ENCODE results near the gene CFAP69.

The CFAP69 gene

DNA sequence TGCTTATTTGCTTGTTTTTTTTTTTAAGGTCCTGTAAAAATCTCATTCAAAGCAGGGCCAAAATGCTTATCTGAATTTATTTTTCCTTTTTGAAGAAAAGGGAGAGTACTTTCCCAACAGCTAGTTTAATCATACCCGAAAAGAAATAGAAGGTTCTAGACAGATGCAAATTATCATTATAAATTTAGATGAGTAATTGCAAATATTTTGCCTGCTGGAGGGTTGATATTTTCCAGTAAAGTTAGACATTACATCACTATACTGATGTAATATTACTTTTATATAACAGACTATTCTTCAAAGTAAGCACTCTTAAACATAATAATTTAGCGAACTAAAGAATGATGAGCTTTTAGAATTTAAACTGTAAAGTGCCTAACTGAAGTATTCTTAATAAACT is 14.1 kb upstream of the CFAP69 start:
- Histone ChIP-seq H3K4me3 (ENCODE audit: insufficient read depth, low read depth, low read length) (no peak overlapping the region), H3K36me3 (ENCODE audit: control insufficient read depth, insufficient read depth, low read length) (no peaks in the 10 kb centered on the region), H3K4me1 (ENCODE audit: control insufficient read depth, insufficient read depth, low read length) (no peaks in the 10 kb centered on the region), H3K27me3 (ENCODE audit: control insufficient read depth, insufficient read depth, low read length, poor library complexity, severe bottlenecking) (no peaks in the 10 kb centered on the region), H3K27ac (ENCODE audit: insufficient read depth, low read depth, low read length, poor library complexity, severe bottlenecking) (no peak overlapping the region), H3K9me3 (ENCODE audit: control insufficient read depth, low read length) (no peaks in the 10 kb centered on the region)
- WGBS, 2 experiments: no CpG with 5 or more reads among the region's 2 CpGs

DNA sequence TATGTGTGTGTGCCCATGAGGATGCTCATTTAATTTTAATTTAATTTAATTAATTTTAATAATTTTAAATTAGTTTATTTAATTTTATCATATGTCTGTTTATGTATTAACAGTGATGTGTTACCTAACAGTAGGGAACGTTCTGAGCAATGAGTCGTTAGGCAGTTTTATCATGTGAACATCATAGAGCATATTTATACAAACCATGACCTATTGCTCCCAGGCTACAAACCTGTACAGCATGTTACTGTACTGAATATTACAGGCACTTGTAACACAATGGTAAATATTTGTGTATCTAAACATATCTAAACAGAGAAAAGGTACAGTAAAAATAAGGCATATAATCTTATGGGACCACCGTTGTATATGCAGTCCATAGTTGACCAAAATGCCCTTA is 13.7 kb upstream of the CFAP69 start:
- no peaks in the 10 kb centered on the region for H3K4me1 ChIP-seq (ENCODE audit: control insufficient read depth, insufficient read depth, low read length)
- WGBS, 2 experiments: 93% methylated on average over 3 of the region's 3 CpGs; no CpG with 5 or more reads in 1 of the 2 experiments
- no peaks in the 10 kb centered on the region for H3K27me3 ChIP-seq (ENCODE audit: control insufficient read depth, insufficient read depth, low read length, poor library complexity, severe bottlenecking)
- H3K9me3 ChIP-seq (ENCODE audit: control insufficient read depth, low read length): no peaks in the 10 kb centered on the region
- no peak overlapping the region for H3K27ac ChIP-seq (ENCODE audit: insufficient read depth, low read depth, low read length, poor library complexity, severe bottlenecking)
- no peaks in the 10 kb centered on the region for H3K36me3 ChIP-seq (ENCODE audit: control insufficient read depth, insufficient read depth, low read length)
- H3K4me3 ChIP-seq (ENCODE audit: insufficient read depth, low read depth, low read length): no peak overlapping the region

DNA sequence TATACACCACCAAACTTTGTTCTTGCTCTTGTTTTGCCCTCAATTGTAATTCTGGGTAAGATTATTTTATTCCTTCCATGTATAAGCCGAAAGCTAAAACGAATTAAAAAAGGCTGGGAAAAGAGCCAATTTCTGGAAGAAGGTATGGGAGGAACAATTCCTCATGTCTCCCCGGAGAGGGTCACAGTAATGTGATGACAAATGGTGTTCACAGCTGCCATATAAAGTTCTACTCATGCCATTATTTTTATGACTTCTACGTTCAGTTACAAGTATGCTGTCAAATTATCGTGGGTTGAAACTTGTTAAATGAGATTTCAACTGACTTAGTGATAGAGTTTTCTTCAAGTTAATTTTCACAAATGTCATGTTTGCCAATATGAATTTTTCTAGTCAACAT is 12.5 kb upstream of the CFAP69 start:
- Histone ChIP-seq H3K9me3 (ENCODE audit: control insufficient read depth, low read length) (no peaks in the 10 kb centered on the region), H3K36me3 (ENCODE audit: control insufficient read depth, insufficient read depth, low read length) (no peaks in the 10 kb centered on the region), H3K4me3 (ENCODE audit: insufficient read depth, low read depth, low read length) (no peak overlapping the region), H3K4me1 (ENCODE audit: control insufficient read depth, insufficient read depth, low read length) (peaks cover 3% of the 10 kb centered on the region), H3K27ac (ENCODE audit: insufficient read depth, low read depth, low read length, poor library complexity, severe bottlenecking) (no peak overlapping the region), H3K27me3 (ENCODE audit: control insufficient read depth, insufficient read depth, low read length, poor library complexity, severe bottlenecking) (no peaks in the 10 kb centered on the region)
- 95 to 97% methylated on average over 4 to 5 of the region's 5 CpGs for WGBS, 2 experiments

DNA sequence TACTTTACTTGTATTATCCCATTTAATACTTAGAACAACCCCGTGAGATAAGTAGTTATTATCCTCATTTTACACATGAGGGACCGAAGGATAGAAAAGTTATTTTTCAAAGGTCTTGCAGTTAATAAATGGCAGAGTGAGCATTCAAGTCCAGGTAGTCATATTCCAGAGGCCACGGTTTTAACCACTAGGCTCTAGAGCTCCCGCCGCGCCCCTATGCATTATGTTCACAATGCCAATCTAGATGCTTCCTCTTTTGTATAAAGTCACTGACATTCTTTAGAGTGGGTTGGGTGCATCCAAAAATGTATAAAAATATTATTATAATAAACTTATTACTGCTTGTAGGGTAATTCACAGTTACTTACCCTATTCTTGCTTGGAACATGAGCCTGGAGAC is 11.4 kb upstream of the CFAP69 start:
- WGBS, 2 experiments: 97 to 99% methylated on average over 2 to 6 of the region's 6 CpGs
- Histone ChIP-seq H3K4me1 (ENCODE audit: control insufficient read depth, insufficient read depth, low read length) (peaks cover 3% of the 10 kb centered on the region), H3K27me3 (ENCODE audit: control insufficient read depth, insufficient read depth, low read length, poor library complexity, severe bottlenecking) (no peaks in the 10 kb centered on the region)

DNA sequence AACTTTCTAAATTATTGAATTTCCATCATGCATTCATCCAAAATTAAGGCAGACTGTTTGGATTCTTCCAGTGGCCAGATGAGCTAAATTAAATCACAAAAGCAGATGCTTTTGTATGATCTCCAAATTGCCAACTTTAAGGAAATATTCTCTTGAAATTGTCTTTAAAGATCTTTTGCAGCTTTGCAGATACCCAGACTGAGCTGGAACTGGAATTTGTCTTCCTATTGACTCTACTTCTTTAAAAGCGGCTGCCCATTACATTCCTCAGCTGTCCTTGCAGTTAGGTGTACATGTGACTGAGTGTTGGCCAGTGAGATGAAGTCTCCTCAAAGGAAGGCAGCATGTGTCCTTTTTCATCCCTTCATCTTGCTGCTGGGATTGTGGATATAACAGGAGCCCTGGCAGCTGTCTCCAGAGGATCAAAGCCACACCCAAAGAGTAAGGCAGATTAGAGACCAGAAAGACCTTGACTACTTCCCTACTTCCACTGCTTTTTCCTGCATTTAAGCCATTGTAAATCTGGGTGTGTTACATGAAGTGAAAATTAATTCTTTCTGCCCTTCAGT is 8.2 kb upstream of the CFAP69 start:
- Histone ChIP-seq H3K27ac (ENCODE audit: insufficient read depth, low read depth, low read length, poor library complexity, severe bottlenecking) (no peak overlapping the region), H3K36me3 (ENCODE audit: control insufficient read depth, insufficient read depth, low read length) (no peaks in the 10 kb centered on the region), H3K4me1 (ENCODE audit: control insufficient read depth, insufficient read depth, low read length) (peaks cover 3% of the 10 kb centered on the region), H3K4me3 (ENCODE audit: insufficient read depth, low read depth, low read length) (no peak overlapping the region), H3K27me3 (ENCODE audit: control insufficient read depth, insufficient read depth, low read length, poor library complexity, severe bottlenecking) (no peaks in the 10 kb centered on the region), H3K9me3 (ENCODE audit: control insufficient read depth, low read length) (no peaks in the 10 kb centered on the region)
- WGBS, 2 experiments: 78% methylated on average over 1 of the region's 1 CpG

More for the DNA sequence above, 11.4 kb upstream of the CFAP69 start:
- H3K4me3 ChIP-seq (ENCODE audit: insufficient read depth, low read depth, low read length): no peak overlapping the region
- H3K36me3 ChIP-seq (ENCODE audit: control insufficient read depth, insufficient read depth, low read length): no peaks in the 10 kb centered on the region
- H3K9me3 ChIP-seq (ENCODE audit: control insufficient read depth, low read length): no peaks in the 10 kb centered on the region
- no peak overlapping the region for H3K27ac ChIP-seq (ENCODE audit: insufficient read depth, low read depth, low read length, poor library complexity, severe bottlenecking)

DNA sequence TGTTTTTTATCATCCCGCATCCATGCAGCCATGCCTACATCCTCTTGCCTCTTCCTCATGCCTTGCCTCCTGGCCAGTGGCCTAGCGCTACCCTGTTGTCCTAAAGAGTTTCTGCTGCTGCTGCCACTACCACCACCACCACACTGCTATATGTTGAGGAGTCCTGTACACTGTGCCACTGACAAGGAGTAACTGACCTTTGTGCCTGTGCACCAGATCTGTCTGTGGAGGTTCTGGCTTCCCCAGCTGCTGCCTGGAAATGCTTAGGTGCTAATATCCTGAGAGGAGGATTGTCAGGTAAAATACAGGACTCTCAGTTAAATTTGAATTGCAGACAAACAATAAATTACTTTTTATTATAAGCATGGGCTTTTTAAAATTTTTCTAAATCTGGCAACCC is 7.0 kb upstream of the CFAP69 start:
- Histone ChIP-seq H3K4me1 (ENCODE audit: control insufficient read depth, insufficient read depth, low read length) (peaks cover 3% of the 10 kb centered on the region), H3K9me3 (ENCODE audit: control insufficient read depth, low read length) (no peaks in the 10 kb centered on the region), H3K36me3 (ENCODE audit: control insufficient read depth, insufficient read depth, low read length) (no peaks in the 10 kb centered on the region), H3K27ac (ENCODE audit: insufficient read depth, low read depth, low read length, poor library complexity, severe bottlenecking) (no peak overlapping the region), H3K4me3 (ENCODE audit: insufficient read depth, low read depth, low read length) (no peak overlapping the region), H3K27me3 (ENCODE audit: control insufficient read depth, insufficient read depth, low read length, poor library complexity, severe bottlenecking) (no peaks in the 10 kb centered on the region)
- 92 to 93% methylated on average over 2 of the region's 2 CpGs for WGBS, 2 experiments

DNA sequence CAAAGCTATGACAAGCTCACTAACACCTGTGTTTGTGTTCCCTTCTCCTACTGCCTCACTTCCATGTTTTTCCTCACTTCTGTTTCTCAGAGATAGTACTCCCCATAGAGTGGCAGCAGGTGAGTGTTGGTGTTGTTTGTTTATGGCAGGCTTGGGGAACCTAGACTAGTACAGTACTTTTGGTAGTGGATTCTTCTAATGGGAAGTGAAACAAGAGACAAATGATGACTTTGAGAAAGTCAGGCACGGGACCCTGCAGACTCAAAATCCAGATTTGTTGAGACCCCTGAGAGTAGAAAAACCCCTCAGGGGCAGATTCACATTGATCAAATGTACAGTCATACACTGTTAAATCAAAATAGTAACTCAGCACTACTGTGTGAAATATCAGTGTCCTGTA is 6.4 kb upstream of the CFAP69 start:
- no peaks in the 10 kb centered on the region for H3K9me3 ChIP-seq (ENCODE audit: control insufficient read depth, low read length)
- 75 to 97% methylated on average over 1 of the region's 1 CpG for WGBS, 2 experiments
- no peak overlapping the region for H3K27ac ChIP-seq (ENCODE audit: insufficient read depth, low read depth, low read length, poor library complexity, severe bottlenecking)
- H3K4me1 ChIP-seq (ENCODE audit: control insufficient read depth, insufficient read depth, low read length): peaks cover 3% of the 10 kb centered on the region
- H3K4me3 ChIP-seq (ENCODE audit: insufficient read depth, low read depth, low read length): no peak overlapping the region
- no peaks in the 10 kb centered on the region for H3K36me3 ChIP-seq (ENCODE audit: control insufficient read depth, insufficient read depth, low read length)
- no peaks in the 10 kb centered on the region for H3K27me3 ChIP-seq (ENCODE audit: control insufficient read depth, insufficient read depth, low read length, poor library complexity, severe bottlenecking)

DNA sequence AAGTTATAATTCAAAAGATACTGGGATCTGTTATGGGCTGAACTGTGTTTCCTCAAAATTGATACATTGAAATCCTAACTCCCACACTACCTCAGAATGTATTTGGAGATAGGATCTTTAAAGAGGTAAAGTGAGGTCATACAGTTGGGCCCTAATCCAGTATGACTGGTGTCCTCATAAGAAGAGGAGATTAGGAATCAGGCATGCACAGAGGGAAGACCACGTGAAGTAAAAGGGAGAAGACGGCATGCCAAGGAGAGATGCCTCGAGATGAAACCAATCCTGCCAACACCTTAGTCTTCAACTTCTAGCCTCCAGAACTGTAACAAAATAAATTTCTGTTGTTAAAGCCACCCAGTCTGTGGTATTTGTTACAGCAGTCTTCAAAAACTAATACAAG is 5.9 kb upstream of the CFAP69 start:
- no peak overlapping the region for H3K27ac ChIP-seq (ENCODE audit: insufficient read depth, low read depth, low read length, poor library complexity, severe bottlenecking)
- no peaks in the 10 kb centered on the region for H3K9me3 ChIP-seq (ENCODE audit: control insufficient read depth, low read length)
- WGBS, 2 experiments: 80 to 90% methylated on average over 3 of the region's 3 CpGs
- no peak overlapping the region for H3K4me3 ChIP-seq (ENCODE audit: insufficient read depth, low read depth, low read length)
- peaks cover 3% of the 10 kb centered on the region for H3K4me1 ChIP-seq (ENCODE audit: control insufficient read depth, insufficient read depth, low read length)
- H3K36me3 ChIP-seq (ENCODE audit: control insufficient read depth, insufficient read depth, low read length): no peaks in the 10 kb centered on the region
- no peaks in the 10 kb centered on the region for H3K27me3 ChIP-seq (ENCODE audit: control insufficient read depth, insufficient read depth, low read length, poor library complexity, severe bottlenecking)

DNA sequence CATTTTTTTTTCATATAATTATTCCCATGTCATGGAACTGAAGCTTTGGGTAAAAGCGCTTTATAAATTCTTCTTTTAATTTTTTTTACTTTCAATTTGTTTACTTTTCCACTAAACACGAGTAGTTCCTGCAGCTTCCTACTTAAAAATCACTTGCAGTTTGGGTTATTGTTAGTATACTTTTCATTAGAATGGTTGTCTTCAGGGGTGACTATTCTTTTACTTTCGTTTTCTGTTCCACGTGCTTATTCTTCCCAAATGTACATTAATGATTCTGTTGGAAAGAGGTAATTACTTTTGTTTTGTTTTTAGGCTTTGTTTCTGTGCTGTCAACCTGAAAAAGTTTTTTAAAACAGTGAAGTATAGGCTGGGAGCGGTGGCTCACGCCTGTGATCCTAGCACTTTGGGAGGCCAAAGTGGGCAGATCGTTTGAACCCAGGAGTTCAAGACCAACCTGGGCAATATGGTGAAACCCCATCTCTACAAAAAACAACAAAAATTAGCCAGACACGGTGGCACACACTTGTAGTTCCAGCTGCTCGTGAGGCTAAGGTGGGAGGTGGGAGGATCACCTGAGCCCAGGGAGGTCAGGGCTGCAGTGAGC is 5.2 kb upstream of the CFAP69 start:
- Histone ChIP-seq H3K4me1 (ENCODE audit: control insufficient read depth, insufficient read depth, low read length) (peaks cover 3% of the 10 kb centered on the region), H3K4me3 (ENCODE audit: insufficient read depth, low read depth, low read length) (no peak overlapping the region), H3K36me3 (ENCODE audit: control insufficient read depth, insufficient read depth, low read length) (no peaks in the 10 kb centered on the region), H3K27me3 (ENCODE audit: control insufficient read depth, insufficient read depth, low read length, poor library complexity, severe bottlenecking) (no peaks in the 10 kb centered on the region), H3K9me3 (ENCODE audit: control insufficient read depth, low read length) (no peaks in the 10 kb centered on the region), H3K27ac (ENCODE audit: insufficient read depth, low read depth, low read length, poor library complexity, severe bottlenecking) (no peak overlapping the region)
- WGBS, 2 experiments: 93 to 94% methylated on average over 9 of the region's 9 CpGs

DNA sequence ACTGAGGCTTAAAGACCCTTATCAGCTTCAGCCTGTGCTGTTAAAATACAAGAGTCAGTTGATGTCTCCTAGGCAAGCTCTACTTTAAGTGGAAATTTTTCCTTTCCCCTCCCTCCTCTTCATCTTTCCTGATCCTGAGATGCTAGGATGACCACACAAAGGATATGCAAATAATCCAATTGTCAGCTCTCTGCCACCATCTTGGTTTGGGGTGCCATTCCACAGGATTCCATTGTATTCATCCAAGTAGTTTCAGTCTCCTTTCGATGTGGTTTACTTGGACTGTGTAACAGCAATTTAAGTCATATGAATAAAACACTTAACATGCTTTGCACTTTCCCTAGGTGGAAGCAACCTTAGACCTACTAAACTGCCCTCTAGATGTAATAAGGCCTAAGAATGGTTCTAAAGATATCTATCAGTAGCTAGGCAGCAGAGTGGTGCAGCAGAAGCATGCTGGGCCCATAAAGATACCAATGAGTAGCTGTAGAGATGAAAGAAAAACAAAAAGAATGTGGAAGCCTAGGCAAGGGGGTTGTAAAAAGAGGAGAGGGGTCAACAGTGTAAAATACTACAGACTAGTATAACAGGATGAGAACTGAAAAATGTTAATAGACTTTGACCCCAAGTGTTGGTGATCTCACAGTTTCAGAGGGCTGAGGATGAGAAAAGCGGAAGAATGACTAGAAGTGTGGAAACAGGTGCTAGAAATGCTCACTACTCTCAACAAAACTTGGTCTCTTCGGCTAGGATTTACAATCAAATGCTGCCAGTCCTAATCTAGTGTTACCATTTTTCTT is 2.4 kb upstream of the CFAP69 start:
- 91 to 94% methylated on average over 2 to 3 of the region's 3 CpGs for WGBS, 2 experiments
- H3K36me3 ChIP-seq (ENCODE audit: control insufficient read depth, insufficient read depth, low read length): no peaks in the 10 kb centered on the region
- no peaks in the 10 kb centered on the region for H3K9me3 ChIP-seq (ENCODE audit: control insufficient read depth, low read length)
- peaks cover 15% of the 10 kb centered on the region for H3K27me3 ChIP-seq (ENCODE audit: control insufficient read depth, insufficient read depth, low read length, poor library complexity, severe bottlenecking)
- no peak overlapping the region for H3K27ac ChIP-seq (ENCODE audit: insufficient read depth, low read depth, low read length, poor library complexity, severe bottlenecking)
- no peaks in the 10 kb centered on the region for H3K4me1 ChIP-seq (ENCODE audit: control insufficient read depth, insufficient read depth, low read length)
- H3K4me3 ChIP-seq (ENCODE audit: insufficient read depth, low read depth, low read length): no peak overlapping the region

Data from ectodermal cell (in vitro differentiated cells).